Glutamatergic neuron (in vitro differentiated cells): ENCODE results near the gene UTP15. TPM values are rescaled to one million over a fixed set of nuclear protein-coding genes. Genes with fewer than 3 reads are reported as not detected.

Experiments used
- DNase-seq: peaks from one replicate; pipeline ENCODE4 v3.0.0; 2022
- H3K27ac Mint-ChIP-seq: one replicate; pipeline ENCODE4 v1.8.0; 2020; ENCODE audit warnings: mild to moderate bottlenecking, mixed read lengths, inconsistent platforms; ENCODE audit not compliant: unreplicated experiment
- H3K27me3 Mint-ChIP-seq: one replicate; pipeline ENCODE4 v1.8.0; 2020; ENCODE audit warnings: mild to moderate bottlenecking, moderate library complexity, mixed read lengths, inconsistent platforms; ENCODE audit not compliant: unreplicated experiment
- H3K36me3 Mint-ChIP-seq: one replicate; pipeline ENCODE4 v1.8.0; 2020; ENCODE audit warnings: mild to moderate bottlenecking, mixed read lengths, inconsistent platforms; ENCODE audit not compliant: unreplicated experiment
- H3K4me1 Mint-ChIP-seq: one replicate; pipeline ENCODE4 v1.8.0; 2020; ENCODE audit warnings: mild to moderate bottlenecking, low read depth, mixed read lengths, inconsistent platforms; ENCODE audit not compliant: unreplicated experiment
- H3K4me3 Mint-ChIP-seq: one replicate; pipeline ENCODE4 v1.8.0; 2020; ENCODE audit warnings: mild to moderate bottlenecking, mixed read lengths, inconsistent platforms; ENCODE audit not compliant: unreplicated experiment
- H3K9me3 Mint-ChIP-seq: one replicate; pipeline ENCODE4 v1.8.0; 2020; ENCODE audit warnings: mild to moderate bottlenecking, moderate library complexity, mixed read lengths, inconsistent platforms; ENCODE audit not compliant: unreplicated experiment
- total RNA-seq: library from RNA; stranded (reverse); fragmentation: NEBNext Ultra II Directional; extraction: Animal tissue kit (Norgen Biotek cat#: 25700); gene quantifications from one replicate; pipeline ENCODE4 v1.2.1, GENCODE V29; 2021; ENCODE audit not compliant: unreplicated experiment
- TF ChIP-seq, protein P1 (sequence below): fragments of 200-600 bp; sonication (generic); IDR thresholded peaks from one replicate; pipeline ENCODE4 v1.5.0; 2021; ENCODE audit not compliant: partially characterized antibody, unreplicated experiment

Gene UTP15
- total RNA-seq, 1 donor from 2014 or later = 19.4 TPM

DNA sequence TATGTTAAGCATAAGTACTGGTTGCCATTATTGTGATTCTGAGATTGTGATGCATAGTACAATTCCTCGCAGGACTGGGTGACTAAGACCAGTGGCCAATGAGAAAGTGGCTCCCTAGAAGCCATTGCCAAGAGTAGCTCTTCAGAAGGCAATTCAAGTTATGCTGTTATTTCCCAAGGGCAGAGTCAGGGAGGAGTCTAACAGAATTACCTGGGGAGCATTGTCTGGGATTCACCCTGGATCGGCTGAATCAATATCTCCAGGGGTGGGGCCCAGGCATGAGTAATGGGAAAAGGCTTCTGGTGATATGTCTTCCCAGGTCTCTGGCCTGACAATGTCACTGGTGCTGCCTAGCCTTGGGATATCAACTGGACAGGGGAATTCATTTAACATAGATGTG, 49.5 kb downstream of the UTP15 start:
- peaks cover 9% of the 10 kb centered on the region for H3K36me3 Mint-ChIP-seq
- no peak for DNase-seq
- no peak overlapping the region for H3K27ac Mint-ChIP-seq
- peaks cover 19% of the 10 kb centered on the region for H3K4me1 Mint-ChIP-seq
- H3K4me3 Mint-ChIP-seq = no peak overlapping the region
- TF ChIP-seq, protein P1, sequence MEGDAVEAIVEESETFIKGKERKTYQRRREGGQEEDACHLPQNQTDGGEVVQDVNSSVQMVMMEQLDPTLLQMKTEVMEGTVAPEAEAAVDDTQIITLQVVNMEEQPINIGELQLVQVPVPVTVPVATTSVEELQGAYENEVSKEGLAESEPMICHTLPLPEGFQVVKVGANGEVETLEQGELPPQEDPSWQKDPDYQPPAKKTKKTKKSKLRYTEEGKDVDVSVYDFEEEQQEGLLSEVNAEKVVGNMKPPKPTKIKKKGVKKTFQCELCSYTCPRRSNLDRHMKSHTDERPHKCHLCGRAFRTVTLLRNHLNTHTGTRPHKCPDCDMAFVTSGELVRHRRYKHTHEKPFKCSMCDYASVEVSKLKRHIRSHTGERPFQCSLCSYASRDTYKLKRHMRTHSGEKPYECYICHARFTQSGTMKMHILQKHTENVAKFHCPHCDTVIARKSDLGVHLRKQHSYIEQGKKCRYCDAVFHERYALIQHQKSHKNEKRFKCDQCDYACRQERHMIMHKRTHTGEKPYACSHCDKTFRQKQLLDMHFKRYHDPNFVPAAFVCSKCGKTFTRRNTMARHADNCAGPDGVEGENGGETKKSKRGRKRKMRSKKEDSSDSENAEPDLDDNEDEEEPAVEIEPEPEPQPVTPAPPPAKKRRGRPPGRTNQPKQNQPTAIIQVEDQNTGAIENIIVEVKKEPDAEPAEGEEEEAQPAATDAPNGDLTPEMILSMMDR = no peak
- peaks cover 1% of the 10 kb centered on the region for H3K27me3 Mint-ChIP-seq
- H3K9me3 Mint-ChIP-seq = peaks cover 4% of the 10 kb centered on the region

DNA sequence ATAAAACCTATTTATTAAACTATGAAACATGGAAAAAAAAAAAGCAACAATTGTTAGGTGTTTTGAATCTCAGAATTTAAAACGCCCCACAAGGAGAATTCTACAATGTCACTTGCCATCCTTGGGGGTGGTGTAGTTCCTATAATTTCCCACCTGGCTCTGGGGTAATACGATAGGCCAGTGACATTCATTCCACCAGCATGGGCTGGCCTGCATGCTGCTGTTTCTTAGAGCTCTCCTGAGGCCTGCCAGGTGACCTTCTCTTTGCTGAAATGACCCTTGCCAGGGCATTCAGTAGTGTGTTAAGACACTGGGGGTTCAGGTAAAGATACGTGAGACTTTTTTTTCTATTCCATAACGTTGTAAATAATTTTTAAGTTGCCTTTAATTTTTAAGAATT, 50.4 kb downstream of the UTP15 start:
- Mint-ChIP-seq H3K4me1 (peaks cover 22% of the 10 kb centered on the region), H3K27me3 (peaks cover 1% of the 10 kb centered on the region), H3K36me3 (peaks cover 3% of the 10 kb centered on the region), H3K27ac (no peak overlapping the region), H3K4me3 (no peak overlapping the region), H3K9me3 (peaks cover under 1% of the 10 kb centered on the region)
- DNase-seq = no peak
- TF ChIP-seq, protein P1 = no peak

DNA sequence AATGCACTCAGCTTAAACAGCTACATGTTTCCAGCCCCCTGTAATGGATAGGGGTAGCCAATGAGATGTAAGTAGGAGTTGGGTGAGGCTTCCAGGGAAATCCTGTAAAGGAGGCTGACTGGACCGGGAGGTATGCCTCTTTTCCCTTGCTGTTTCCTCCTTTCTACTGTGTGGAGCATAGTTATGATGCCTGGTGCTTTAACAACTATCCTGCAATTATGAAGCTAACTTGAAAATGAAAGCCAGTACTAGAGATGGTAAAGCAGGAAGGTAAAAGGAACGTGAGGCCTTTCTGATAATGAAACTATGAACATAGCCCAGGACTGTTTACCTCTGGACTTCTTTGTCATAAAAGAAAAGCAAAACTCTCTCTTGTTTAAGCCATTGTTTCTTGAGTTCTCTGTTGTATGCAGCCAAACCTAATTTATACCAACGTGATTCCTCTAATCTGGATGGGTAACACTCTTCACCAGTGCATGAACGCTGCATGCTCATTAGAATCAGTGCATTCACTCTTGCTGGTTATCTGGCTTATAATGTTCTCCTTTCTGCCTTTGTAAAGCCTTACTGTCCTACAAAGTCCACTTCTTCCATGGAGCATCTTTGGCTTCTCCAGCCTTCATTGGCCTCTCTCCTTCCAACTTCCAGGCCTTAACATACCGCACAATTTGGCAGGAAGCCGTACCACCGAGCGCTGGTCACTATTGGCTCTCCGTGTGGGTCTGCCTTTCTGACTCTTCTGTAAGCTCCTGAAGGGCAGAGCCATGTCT, 52.2 kb downstream of the UTP15 start:
- no peaks in the 10 kb centered on the region for H3K9me3 Mint-ChIP-seq
- H3K4me3 Mint-ChIP-seq = no peak overlapping the region
- peaks cover 23% of the 10 kb centered on the region for H3K4me1 Mint-ChIP-seq
- TF ChIP-seq, protein P1 = no peak
- peaks cover 1% of the 10 kb centered on the region for H3K27me3 Mint-ChIP-seq
- DNase-seq = no peak
- H3K36me3 Mint-ChIP-seq = no peaks in the 10 kb centered on the region
- H3K27ac Mint-ChIP-seq = no peak overlapping the region

DNA sequence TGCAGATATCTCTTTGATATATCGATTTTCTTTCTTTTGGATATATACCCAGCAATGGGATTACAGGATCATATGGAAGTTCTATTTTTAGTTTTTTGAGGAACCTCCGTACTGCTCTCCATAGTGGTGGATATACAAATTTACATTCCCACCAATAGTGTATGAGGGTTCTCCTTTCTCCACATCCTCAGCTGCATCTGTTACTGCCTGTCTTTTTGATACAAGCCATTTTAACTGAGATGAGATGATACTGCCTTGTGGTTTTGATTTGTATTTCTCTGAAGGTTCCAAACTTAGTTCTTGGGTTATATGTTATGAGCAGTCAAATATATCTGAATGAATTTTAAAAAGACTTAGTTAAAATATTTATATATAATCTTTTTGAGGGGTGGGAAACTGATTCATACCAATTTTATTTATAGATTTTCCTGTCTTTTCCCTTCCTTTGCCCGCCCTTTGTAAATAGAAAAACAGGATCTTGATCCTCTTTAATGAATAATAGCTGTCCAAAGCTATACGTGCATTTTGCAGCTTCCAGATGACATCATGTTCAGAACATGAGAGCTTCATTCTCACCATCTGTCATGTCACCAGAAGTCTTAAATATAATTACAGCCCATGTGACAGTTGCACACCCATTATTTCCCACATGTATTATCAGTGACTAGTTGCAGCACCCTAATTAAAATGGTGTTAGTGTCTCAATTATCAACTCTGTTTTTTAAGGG, 54.2 kb downstream of the UTP15 start:
- no peaks in the 10 kb centered on the region for H3K9me3 Mint-ChIP-seq
- TF ChIP-seq, protein P1 = no peak
- H3K4me1 Mint-ChIP-seq = peaks cover 23% of the 10 kb centered on the region
- peaks cover 1% of the 10 kb centered on the region for H3K27me3 Mint-ChIP-seq
- H3K36me3 Mint-ChIP-seq = no peaks in the 10 kb centered on the region
- peak overlapping the region; percentile 52 for H3K27ac Mint-ChIP-seq
- DNase-seq = no peak
- H3K4me3 Mint-ChIP-seq = peak overlapping the region; percentile 64

DNA sequence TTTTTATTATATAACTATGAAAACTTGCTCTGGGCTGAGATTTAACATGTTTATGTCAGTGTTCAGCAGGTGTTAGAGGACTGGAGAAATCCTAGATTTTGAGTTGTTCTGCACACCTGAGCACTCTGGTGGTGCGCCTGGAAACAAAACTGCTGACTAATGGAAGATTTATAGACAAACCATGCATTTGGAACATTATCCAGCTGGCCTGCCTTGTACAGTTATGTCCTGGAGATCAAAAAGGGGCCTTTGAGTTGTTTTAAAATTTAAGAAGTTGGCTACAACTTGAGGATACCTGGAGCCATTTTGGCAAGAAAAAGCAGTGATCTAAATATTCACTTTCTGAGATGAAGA, 54.8 kb downstream of the UTP15 start:
- no peaks in the 10 kb centered on the region for H3K36me3 Mint-ChIP-seq
- no peak overlapping the region for H3K4me3 Mint-ChIP-seq
- DNase-seq = no peak
- peaks cover 4% of the 10 kb centered on the region for H3K27me3 Mint-ChIP-seq
- peak overlapping the region; percentile 13 for H3K27ac Mint-ChIP-seq
- H3K9me3 Mint-ChIP-seq = no peaks in the 10 kb centered on the region
- H3K4me1 Mint-ChIP-seq = peaks cover 18% of the 10 kb centered on the region
- TF ChIP-seq, protein P1 = no peak
